Fibroblast of pulmonary artery (primary cell): Measurements from ENCODE around the gene CCDC183.
"Not testable (repeated sequence)": the region's sequence is repeated elsewhere in the genome, so short reads cannot be mapped to it uniquely, and the experiment has no call there.

Source experiments
- DNase-seq: peaks from one replicate; pipeline ENCODE4 v3.0.0-alpha.2; 2010; ENCODE audit warnings: low read depth
- H3K4me3 ChIP-seq: replicated peaks from 2 replicates; pipeline ENCODE4 v1.5.1; 2011; ENCODE audit warnings: low read depth, mild to moderate bottlenecking, control low read depth, low read length, moderate library complexity
- CTCF ChIP-seq: IDR thresholded peaks from 2 replicates; pipeline ENCODE4 v1.5.1; 2011; ENCODE audit warnings: mild to moderate bottlenecking, control low read depth, low read length, inconsistent platforms; ENCODE audit errors: missing control alignments

Gene CCDC183

GRCh38 chr9:136799079-136799853 is 3.1 kb downstream of the CCDC183 start:
- DNase-seq: no peak
- TF ChIP-seq CTCF: no peak
- no peak overlapping the region for H3K4me3 ChIP-seq

GRCh38 chr9:136799854-136800657 is 3.9 kb downstream of the CCDC183 start:
- DNase-seq: peak; percentile 50
- peak overlapping the region; percentile 32 for H3K4me3 ChIP-seq
- no peak for TF ChIP-seq CTCF

- no peak for DNase-seq
- TF ChIP-seq CTCF: no peak
- no peak overlapping the region for H3K4me3 ChIP-seq
Observed at GRCh38 chr9:136802321-136802720, 6.2 kb downstream of the CCDC183 start.

GRCh38 chr9:136803009-136803550 is 6.9 kb downstream of the CCDC183 start:
- not testable (repeated sequence) for DNase-seq

GRCh38 chr9:136803551-136804508 is 7.7 kb downstream of the CCDC183 start:
- no peak for TF ChIP-seq CTCF
- no peak for DNase-seq
- H3K4me3 ChIP-seq: no peak overlapping the region

More at GRCh38 chr9:136803009-136803550, 6.9 kb downstream of the CCDC183 start:
- H3K4me3 ChIP-seq: not testable (repeated sequence)

GRCh38 chr9:136804509-136805206 is 8.5 kb downstream of the CCDC183 start:
- no peak for DNase-seq
- TF ChIP-seq CTCF: no peak
- H3K4me3 ChIP-seq: no peak overlapping the region
